ENCODE measurements around the gene CCR8.
A peak's percentile ranks its signal among the peaks of the same experiment; 100 is the strongest.
"Not testable (repeated sequence)": the region's sequence is repeated elsewhere in the genome, so short reads cannot be mapped to it uniquely, and the experiment has no call there.

CCR8 gene

DNA sequence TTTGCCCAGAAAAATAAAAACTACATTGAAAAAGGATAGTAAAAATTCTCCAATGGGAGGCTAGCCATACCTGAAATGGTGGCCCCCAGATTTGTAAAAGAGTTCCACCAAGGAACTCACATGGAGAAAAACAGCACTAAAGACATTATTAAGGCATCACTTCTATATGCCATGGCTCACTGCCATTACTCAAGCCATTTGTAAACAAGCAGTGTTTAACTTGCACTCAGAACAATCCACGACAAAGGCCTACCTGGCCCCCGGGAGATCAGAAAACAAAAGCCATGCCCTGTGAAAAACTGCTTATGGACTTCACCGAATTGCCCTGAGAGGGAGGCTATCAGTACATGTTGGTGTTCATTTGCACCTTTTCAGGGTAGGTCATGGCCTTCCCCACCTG lies 19.6 kb downstream of the CCR8 start:
- no peak for DNase-seq (ENCODE audit: low read depth)

DNA sequence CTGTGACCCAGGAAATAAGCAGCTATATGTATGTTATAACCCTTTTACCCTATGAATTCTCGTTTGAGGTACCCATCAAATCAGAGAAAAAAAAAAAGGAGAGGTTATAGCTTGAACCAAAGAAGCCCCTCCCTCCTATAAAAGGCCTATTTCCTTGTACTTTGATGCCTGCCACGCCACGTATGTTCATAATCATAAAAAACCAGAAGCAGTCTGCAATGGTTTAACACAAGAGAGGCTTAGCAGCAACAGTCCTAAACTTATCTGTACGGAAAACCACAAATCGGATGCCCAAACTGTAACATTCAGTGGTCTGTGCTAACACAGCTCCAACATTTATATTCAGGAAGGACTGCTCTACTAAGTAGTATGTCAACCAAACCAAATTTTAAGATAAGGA lies 21.2 kb downstream of the CCR8 start:
- no peak for DNase-seq (ENCODE audit: low read depth)

DNA sequence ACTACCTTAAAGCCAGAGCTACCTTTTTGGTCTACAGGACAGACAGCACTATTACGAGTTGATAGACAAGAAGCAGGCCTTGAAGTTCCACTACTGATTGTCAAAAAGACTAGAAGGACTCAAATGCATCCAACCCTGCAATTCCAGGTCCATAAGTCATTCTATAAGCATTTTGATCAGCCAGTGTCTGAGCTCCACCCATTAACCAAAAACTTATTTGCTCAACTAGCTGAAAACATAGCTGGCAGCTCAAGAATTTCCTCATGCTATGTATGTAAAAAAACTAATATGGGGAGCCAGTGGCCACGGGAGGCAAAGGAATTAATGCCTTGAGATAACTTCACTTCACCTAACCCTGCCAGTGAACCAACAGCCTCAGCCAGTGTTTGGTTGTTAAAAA lies 21.6 kb downstream of the CCR8 start:
- DNase-seq (ENCODE audit: low read depth), result not testable (repeated sequence)

DNA sequence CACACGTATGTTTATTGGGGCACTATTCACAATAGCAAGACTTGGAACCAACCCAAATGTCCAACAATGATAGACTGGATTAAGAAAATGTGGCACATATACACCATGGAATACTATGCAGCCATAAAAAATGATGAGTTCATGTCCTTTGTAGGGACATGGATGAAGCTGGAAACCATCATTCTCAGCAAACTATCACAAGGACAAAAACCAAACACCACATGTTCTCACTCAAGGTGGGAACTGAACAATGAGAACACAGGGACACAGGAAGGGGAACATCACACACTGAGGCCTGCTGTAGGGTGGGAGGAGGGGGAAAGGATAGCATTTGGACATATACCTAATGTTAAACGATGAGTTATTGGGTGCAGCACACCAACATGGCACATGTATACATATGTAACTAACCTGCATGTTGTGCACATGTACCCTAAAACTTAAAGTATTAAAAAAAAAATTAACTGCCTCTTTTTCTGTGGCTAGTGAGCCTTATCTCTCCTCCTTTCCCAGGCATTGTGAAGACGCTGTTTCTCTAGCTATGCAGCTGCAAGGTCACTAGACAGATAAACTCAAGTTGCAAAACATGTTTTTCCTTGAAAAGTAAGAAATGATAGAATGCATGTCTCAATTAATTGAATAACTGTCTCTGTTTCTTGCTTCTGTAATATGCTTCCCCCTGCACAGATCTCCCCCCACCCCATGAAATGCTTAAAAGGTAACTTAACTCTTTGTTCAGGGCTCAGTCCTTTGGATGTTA lies 23.8 kb downstream of the CCR8 start:
- DNase-seq (ENCODE audit: low read depth), result not testable (repeated sequence)

DNA sequence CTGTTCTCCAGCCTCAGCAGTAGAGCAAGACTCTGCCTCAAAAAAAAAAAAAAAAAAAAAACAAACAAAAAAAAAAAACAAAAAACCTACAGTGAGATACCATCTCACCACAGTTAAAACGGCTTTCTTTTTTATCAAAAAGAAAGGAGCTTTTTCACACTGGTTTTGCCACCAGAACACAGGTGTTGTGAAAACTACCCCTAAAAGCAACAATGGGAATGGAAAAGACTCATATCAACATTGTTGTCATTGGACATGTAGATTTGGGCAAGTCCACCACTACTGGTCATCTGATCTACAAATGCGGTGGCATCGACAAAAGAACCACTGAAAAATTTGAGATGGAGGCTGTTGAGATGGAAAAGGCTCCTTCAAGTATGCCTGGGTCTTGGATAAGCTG lies 28.8 kb downstream of the CCR8 start:
- no peak for DNase-seq (ENCODE audit: low read depth)

DNA sequence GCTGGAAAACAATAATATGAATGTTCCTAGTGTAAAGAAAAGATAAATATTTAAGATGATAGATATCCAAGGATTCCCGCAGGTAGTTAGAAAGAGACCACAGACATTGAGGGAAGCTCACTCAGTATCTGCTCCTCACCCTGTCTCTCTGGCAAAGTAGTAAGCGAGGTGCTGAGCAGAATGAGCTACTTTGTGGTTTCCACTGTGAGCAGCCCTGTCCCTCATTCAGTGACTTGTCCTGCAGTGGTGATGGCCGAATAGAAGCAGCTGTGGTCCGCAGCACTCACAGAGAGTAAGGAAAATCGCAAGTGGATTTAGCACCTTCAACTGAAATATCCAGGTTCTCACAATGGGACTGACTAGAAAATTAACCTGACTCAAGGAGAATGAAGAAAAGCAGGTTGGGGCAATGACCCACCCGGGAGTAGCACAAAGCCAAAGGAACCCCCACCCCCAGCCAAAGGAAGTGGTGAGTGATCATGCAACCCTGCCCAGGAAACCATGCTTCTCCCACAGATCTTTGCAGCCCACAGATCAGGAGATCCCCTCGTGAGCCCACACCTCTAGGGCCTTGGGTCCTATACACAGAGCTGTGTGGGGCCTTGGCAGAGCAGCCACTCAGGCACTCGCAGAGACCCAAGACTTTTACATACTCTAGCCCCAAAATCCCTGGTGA lies 31.9 kb downstream of the CCR8 start:
- DNase-seq (ENCODE audit: low read depth), result peak; percentile 16

DNA sequence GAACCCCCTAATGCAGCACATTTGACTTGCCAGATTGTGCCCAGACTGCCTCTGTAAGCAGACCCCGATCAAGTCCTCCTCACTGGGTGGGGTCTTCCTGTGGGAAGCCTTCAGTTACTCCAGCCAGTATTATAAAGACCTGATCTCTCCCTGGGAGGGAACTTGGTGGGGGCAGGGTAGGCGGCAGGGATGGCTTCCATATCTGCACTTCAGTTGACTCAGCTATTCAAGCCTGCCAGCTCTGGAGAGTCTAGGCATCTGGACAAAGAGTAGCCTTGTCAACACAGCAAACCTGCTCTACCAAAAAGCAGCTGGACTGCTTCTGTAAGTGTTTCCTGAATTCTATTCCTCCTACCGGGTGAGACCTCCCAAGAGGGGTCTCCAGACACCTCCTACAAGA lies 32.7 kb downstream of the CCR8 start:
- no peak for DNase-seq (ENCODE audit: low read depth)

DNA sequence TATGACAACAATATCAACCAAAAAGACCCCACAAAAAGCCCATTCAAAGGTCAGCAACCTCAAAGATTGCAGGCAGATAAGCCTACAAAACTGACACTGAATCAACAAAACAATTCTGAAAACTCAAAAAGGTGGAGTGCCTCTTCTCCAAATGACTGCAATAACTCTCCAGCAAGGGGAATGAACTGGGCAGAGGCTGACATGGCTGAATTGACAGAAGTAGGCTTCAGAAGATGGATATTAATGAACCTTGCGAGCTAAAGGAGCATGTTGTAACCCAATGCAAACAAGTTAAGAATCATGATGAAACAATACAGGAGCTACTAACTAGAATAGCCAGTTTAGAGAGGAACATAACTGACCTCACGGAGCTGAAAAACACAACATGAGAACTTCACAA lies 33.3 kb downstream of the CCR8 start:
- DNase-seq (ENCODE audit: low read depth), result no peak

DNA sequence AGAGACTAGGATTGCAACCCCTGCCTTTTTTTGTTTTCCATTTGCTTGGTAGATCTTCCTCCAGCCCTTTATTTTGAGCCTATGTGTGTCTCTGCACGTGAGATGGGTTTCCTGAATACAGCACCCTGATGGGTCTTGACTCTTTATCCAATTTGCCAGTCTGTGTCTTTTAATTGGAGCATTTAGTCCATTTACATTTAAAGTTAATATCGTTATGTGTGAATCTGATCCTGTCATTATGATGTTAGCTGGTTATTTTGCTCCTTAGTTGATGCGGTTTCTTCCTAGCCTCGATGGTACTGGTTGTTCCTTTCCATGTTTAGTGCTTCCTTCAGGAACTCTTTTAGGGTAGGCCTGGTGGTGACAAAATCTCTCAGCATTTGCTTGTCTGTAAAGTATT lies 40.9 kb downstream of the CCR8 start:
- DNase-seq (ENCODE audit: low read depth), result not testable (repeated sequence)

DNA sequence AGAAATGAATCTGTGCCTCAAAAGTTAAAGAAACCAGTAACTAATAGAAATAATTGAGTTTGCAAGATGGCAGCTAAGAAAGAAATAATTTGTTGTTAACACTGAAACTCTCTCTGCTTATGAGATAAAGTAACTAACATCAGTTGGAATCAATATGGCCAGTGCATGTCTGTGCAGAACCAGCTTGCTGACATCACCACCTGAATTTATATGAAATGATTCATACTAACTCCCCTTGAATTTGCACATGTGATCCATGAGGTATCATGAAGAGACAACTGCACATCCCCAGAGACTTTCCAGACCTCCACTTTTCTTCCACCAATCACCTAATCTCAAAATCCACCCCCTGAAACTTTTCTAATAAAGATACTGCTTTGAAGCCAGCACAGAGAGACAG lies 43.3 kb downstream of the CCR8 start:
- no peak for DNase-seq (ENCODE audit: low read depth)

DNA sequence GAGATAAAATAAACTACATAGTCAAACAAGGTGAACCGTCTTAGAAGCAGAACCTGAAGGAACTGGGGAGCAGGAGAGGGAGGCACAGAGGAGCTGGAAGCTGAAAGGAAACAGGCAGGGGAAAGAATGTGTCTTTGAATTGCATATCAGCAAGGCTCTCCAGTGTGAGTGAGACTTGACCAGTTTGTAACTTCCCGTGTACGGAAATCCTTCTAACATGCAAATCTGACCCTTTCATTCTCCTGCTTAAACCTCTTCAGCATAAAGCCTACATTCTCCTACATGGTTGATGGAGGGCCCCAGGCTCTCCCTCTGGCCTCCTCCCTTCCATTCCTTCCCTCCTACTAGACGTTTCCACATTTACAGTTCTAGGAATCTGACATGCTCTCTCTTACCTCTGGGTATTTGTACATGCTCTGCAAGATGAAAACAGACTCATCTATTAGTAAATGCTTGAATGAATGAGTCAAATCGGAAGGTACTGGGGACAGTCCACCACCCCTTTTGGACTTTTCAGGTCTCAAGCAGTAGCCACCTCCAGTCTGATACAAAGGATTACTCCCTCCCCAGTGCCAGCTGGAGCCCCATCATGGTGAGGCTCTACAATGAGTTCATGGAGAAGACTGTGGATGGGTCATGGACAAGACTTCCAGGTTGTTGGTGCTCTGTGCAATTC lies 47.6 kb downstream of the CCR8 start:
- no peak for DNase-seq (ENCODE audit: low read depth)

DNA sequence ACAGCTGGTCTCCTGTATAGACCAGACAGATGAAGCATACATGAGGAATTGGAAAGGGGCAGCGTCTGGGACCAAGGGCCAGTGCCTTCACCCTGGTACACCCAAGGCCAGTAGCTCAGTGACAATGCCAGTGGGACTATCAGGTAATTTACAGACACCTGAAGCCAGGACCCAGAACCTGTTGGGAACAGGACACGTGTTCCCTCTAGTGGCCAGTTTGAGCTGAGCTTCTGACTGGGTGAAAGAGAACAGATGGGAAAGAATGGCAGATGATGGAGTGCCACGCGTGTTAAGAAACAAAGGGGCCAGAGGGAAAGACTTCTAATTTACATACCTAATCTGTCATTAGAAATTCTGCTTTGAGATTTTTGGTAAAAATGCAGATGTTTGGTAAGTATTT lies 48.6 kb downstream of the CCR8 start:
- peak; percentile 45 for DNase-seq (ENCODE audit: low read depth)

DNA sequence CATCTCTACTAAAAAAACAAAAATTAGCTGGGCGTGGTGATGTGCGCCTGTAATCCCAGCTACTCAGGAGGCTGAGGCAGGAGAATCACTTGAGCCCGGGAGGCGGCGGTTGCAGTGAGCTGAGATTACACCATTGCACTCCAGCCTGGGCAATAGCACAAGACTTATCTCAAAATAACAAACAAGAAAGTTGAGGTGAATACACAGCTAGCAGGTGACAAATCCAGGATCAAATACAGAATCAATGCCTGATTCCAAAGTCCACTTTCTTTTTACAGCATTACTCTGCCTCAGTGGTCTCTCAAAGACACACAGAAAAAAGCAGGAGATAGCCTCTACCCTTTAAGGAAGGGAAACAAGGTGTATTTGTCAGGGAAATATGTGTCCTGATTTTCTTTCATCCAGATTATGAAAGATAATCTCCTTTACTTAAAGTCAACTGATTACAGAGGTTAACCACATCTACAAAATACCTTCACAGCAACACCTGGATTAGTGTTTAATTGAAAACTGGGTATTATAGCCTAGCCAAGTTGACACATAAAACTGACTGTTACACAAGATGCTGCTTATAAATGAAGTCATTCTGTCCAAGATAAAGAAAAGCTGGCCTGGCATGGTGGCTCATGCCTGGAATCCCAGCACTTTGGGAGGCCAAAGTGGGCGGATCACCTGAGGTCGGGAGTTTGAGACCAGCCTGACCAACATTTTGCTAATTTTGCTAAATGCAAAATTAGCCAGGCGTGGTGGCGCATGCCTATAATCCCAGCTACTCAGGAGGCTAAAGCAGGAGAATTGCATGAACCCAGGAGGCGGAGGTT lies 49.7 kb downstream of the CCR8 start:
- DNase-seq (ENCODE audit: low read depth), result no peak

DNA sequence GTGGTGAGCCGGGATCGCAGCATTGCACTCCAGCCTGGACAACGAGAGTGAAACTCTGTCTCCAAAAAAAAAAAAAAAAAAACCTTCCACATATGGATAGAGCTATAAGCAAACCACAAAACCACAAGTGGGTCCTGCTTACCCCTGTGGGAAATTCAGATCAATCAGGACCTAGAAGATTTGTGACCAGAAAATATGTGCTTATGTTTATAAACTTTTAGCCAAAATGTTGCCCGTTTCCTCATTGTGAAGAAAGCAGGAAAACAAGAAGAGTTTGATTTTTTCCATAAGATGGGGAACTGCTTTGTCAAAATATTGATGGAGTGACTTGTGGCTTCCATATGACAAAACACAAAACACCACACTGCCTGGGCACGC lies 50.3 kb downstream of the CCR8 start:
- DNase-seq (ENCODE audit: low read depth), result no peak

DNA sequence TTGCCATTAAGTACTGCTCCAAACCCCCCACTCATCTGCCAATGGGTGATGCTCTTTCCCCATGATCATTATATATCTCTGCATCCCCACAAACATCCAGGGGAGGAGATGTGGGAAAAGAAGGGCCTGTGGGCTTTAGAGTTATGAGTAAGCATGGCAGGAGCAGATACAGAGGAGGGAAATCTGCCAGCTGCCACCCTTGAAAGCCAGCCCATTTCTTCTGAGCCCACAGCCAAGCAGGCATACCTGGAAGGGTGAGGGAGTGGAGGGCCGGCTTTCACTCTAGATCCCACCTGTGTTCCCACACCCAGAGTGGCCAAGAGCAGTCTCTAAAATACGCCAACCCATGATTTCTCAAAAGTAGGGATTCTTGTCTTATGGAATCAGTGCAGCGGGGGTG lies 51.9 kb downstream of the CCR8 start:
- DNase-seq (ENCODE audit: low read depth), result no peak
